IPS-NIHi7 (cell line): ENCODE measurements around the gene TSPEAR.
A peak's percentile ranks its signal among the peaks of the same experiment; 100 is the strongest.
"Not testable (repeated sequence)": the region's sequence is repeated elsewhere in the genome, so short reads cannot be mapped to it uniquely, and the experiment has no call there.

ENCODE experiments used
- DNase-seq: peaks from one replicate; pipeline ENCODE4 v3.0.0; 2012; ENCODE audit warnings: mixed read lengths; ENCODE audit errors: extremely low spot score

TSPEAR gene

DNA sequence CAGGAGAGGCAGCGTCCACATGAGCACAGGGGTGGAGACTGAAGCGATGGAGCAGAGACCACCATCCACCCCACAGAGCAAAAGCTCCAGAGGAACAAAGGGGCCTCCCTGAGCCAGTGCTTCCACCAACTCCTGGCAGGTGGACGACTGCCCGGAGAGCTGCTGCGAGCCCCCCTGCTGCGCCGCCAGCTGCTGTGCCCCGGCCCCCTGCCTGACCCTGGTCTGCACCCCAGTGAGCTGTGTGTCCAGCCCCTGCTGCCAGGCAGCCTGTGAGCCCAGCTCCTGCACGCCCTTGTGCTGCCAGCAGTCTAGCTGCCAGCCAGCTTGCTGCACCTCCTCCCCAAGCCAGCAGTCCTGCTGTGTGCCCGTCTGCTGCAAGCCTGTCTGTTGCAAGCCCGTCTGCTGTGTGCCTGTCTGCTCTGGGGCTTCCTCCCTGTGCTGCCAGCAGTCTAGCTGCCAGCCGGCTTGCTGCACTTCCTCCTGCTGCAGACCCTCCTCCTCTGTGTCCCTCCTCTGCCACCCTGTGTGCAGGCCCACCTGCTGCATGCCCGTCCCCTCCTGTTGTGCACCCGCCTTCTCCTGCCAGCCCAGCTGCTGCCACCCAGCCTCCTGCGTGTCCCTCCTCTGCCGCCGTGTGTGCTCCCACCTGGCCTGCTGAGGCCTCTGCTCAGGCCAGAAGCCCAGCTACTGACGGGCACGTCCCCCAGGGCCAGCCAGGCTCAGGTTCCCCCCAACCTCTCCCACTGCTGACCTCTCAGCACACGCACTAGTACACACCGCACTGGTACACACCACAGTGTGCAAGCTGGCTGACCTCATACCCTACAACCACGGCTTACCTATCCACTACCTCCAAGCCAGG, 9.0 kb downstream of the TSPEAR start:
- no peak for DNase-seq

DNA sequence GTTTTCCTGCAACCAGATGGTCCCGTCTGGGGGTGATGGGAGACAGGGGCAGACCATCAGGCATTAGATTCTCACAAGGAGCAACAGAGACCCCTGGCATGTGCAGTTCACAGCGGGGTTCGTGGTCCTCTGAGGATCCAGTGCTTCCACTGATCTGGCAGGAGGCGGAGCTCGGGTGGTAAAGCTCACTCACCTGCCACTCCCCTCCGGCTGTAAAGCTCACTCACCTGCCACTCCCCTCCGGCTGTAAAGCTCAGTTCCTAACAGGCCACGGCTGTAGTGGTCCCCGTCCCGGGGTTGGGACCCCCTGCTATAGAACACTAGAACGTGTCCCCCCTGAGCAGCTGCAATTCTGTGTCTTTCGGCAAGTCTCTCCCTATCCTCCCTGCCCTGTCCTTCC, 9.8 kb downstream of the TSPEAR start:
- no peak for DNase-seq

DNA sequence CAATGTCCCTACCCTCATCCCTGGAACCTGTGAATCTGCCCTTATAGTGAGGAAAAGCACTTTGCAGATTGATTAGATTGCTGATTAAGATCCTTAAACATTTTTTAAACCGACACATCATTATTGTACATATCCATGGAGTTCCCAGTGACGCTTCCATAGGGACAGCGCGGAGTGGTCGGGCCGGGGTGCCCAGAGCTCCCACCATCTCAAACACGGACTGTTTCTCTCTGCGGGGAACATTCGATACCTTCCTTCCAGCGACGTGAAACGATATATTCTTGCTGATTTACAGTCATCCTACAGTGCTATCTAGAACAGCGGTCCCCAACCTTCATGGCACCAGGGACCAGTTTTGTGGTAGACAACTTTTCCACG, 10.4 kb downstream of the TSPEAR start:
- DNase-seq: no peak

- DNase-seq: no peak
These were observed 11.0 kb downstream of the TSPEAR start for GRCh38 chr21:44700101-44701022.

GRCh38 chr21:44699502-44700001, 11.8 kb downstream of the TSPEAR start:
- DNase-seq: no peak

DNA sequence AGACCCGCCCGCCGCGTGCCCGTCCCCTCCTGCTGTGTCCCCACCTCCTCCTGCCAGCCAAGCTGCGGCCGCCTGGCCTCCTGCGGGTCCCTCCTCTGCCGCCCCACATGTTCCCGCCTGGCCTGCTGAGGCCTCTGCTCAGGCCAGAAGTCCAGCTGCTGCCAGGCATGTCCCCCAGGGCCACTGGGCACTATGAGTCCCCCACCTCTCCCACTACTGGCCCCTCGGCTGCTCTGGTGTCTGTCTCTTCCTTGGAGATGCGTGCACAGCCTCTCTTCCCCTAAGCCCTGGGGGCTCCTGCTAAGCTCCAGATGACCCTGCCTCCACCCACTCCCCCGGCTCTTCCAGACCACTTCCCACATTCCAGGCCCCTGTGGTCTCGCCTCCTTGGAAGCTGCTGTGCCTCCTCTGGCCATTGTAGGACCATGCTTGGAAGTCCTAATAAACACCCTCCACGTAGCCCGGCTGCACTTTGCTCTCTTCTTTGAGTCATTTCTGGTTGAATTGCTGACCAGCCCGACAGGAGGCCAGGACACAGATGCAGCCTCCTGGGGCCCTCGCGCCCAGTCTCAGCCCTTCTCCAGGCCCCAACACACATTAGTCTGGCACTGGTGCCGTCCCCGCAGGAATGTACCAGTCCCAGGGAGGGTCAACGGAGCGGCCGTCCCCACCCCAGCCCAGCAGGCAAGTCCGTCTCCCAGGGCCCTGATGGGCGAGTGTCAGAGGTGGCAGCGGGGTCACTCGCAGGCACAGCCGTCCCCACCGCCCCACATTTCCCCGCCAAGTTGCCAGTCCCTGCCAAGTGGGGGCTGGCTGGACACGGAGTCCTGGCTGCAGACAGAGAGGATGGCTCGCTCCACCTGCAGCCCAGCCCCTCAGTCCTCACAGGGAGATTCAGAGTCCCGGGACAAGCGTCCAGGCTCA, 13.3 kb downstream of the TSPEAR start:
- peak; percentile 78 for DNase-seq

DNA sequence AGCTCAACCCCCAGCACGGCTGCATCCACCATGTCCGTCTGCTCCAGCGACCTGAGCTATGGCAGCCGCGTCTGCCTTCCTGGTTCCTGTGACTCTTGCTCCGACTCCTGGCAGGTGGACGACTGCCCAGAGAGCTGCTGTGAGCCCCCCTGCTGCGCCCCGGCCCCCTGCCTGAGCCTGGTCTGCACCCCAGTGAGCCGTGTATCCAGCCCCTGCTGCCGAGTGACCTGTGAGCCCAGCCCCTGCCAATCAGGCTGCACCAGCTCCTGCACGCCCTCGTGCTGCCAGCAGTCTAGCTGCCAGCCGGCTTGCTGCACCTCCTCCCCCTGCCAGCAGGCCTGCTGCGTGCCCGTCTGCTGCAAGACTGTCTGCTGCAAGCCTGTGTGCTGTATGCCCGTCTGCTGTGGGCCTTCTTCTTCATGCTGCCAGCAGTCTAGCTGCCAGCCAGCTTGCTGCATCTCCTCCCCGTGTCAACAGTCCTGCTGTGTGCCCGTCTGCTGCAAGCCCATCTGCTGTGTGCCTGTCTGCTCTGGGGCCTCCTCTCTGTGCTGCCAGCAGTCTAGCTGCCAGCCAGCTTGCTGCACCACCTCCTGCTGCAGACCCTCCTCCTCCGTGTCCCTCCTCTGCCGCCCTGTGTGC, 14.1 kb downstream of the TSPEAR start, which contains the start of gene KRTAP10-12:
TSS of gene KRTAP10-12 (plus strand) at position 1 of the 639 bp plus-strand sequence. CDS start at position 31, 30 bp downstream.
- not testable (repeated sequence) for DNase-seq

- no peak for DNase-seq
These were observed 14.8 kb downstream of the TSPEAR start for GRCh38 chr21:44696572-44696971.

DNA sequence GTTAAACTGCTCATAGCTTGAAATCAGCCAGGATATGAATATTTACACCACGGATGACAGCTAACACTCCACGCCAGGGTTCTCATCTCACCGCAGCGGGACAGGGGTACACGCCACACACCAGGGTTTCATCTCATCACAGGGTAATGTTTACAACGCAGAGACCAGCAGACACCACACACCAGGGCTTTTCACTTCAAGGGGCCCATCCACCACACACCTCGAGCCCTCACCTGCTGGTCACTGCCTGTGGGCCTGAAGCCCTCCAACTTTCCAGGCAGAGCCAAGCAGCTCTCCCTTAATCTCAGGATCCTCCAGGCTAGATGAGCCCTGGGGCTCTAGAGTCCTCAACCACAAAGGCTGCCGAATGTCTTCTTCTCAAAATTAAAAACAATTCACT, 15.7 kb downstream of the TSPEAR start:
- DNase-seq: no peak

GRCh38 chr21:44695184-44695583, 16.2 kb downstream of the TSPEAR start:
- DNase-seq: no peak

DNA sequence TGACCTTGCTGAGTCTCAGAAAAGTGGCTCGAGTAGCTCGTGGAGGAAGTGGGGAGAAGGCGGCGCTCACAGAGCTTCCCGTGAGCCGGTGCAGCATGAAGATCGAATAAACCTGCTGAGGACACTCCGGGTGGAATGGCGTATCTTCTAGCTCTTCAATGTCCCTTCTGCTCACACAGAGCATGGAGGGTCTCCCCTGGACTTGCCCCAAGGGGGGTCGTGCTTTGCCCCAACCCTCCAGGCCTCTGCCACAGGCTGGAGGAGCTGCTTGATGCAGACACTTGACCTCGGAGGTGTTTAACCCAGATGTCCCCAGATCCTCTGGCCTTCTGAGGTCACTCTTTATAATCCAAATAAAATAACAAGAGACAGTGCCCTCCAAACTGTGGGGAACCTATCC, 16.6 kb downstream of the TSPEAR start:
- no peak for DNase-seq

DNA sequence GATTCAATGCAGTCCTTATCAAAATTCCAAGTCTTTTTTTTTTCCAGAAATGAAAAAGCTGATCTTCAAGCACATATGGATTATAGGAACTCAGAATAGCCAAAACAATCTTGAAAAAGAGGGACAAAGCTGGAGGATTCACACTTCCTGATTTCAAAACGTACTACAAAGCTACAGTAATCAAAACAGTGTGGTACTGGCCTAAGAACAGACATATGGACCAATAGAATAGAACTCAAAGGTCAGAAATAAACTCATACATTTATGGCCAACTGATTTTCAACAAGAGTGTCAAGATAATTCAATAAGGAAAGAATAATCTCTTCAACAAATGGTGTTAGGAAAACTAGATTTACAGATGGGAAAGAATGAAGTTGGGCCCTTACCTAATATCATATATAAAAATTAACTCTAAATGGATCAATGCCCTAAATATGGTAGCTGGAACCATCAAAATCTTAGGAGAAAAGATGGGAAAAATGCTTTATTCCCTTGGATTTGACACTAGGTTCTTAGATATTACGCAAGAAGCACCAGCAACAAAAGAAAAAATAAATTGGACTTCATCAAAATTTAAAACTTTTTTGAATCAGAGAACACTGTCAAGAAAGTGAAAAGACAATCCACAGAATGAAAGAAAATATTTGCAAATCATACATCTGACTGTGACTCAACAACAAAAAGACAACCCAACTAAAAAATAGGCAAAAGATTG, 18.4 kb downstream of the TSPEAR start:
- DNase-seq: no peak

GRCh38 chr21:44691686-44692085, 19.7 kb downstream of the TSPEAR start:
- no peak for DNase-seq

GRCh38 chr21:44689740-44690139, 21.6 kb downstream of the TSPEAR start:
- not testable (repeated sequence) for DNase-seq

DNA sequence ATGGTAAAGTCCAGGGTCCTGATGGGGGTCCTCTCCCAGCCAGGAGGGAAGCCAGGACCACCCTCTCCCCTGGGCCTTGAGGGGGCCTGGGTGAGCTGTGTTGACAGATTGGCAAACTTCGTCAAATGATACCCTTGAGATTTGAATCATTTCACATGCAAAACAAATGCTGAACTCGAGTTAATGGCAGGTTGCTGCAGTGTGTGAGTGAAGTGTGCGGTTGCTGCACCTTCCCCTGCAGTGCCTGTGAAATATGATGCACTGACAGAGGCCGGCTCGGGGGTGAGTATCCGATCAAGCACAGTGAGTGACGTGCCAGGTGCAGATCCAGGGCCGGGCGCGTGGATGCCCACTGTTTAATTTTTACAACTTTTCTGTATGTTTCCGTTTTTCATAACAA, 23.7 kb downstream of the TSPEAR start:
- DNase-seq: no peak

GRCh38 chr21:44686843-44687561, 24.4 kb downstream of the TSPEAR start:
- no peak for DNase-seq

GRCh38 chr21:44686000-44686781, 25.2 kb downstream of the TSPEAR start:
- DNase-seq: no peak

DNA sequence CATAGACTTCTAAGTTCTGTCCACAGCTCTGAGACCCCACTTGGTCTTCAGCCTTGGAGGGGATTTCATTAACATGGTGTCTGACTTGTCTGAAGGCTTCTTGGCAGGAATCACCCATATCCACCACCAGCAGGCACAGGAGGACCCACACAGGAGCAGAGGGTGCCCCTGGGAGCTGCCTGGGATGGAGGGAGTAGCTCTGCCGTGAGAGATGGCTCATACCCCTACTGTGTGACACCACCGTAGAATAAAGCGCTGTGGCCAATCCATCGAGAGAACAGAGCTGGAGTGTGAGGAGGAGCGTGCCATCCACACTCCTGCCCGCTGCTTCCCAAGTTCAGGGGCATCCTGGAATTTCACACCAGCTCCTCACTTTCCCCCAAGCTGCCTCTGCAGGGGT, 26.3 kb downstream of the TSPEAR start:
- DNase-seq: not testable (repeated sequence)

DNA sequence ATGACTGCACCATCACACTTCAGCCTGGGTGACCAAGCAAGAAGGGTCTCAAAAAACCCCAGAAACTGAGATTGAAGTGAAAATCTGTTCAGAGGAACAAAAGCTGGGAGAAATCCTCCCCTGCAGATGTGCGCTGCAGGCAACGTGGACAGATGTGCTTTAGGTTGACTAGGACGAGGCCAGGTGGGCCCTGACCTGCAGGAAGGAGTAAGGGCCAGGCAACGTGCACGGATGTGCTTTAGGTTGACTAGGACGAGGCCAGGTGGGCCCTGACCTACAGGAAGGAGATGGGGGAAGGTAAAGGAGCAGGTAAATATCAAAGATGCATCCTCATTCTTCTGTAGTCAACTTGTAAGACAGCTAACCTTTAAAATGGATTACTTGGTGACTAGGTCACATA, 26.9 kb downstream of the TSPEAR start:
- no peak for DNase-seq
